HL-60 (cell line): ENCODE results near the gene TMEM14C.

Experiments
- CTCF ChIP-seq: IDR thresholded peaks from one replicate; pipeline ENCODE4 v1.5.1; 2011; ENCODE audit warnings: low read length, control low read depth, inconsistent platforms; ENCODE audit not compliant: insufficient read depth
- GABPA ChIP-seq: IDR thresholded peaks from 2 replicates; pipeline ENCODE4 v1.6.1; 2012; ENCODE audit warnings: low read depth
- POLR2AphosphoS5 ChIP-seq: IDR thresholded peaks from 2 replicates; pipeline ENCODE4 v1.6.1; 2012; ENCODE audit warnings: low read depth
- REST ChIP-seq: IDR thresholded peaks from 2 replicates; pipeline ENCODE4 v1.6.1; 2012; ENCODE audit warnings: low read depth; ENCODE audit not compliant: insufficient replicate concordance
- SPI1 ChIP-seq: IDR thresholded peaks from 2 replicates; pipeline ENCODE4 v1.6.1; 2012; ENCODE audit warnings: low read depth, mild to moderate bottlenecking, borderline replicate concordance

- TF ChIP-seq REST: no peak
- no peak for TF ChIP-seq CTCF
- no peak for TF ChIP-seq POLR2AphosphoS5
- no peak for TF ChIP-seq GABPA
- no peak for TF ChIP-seq SPI1
Observed at GRCh38 chr6:10695086-10695657, 27.7 kb upstream of the TMEM14C start.
